ENCODE results near the gene ZNF575. TPM values are rescaled to one million over a fixed set of nuclear protein-coding genes. Genes with fewer than 3 reads are reported as not detected.

The ZNF575 gene
- total and polyA plus RNA-seq, 2 donors (not counting 3 experiments of a cell fraction or from before 2014, with no cell fraction given): 0.57 to 3.0 TPM

DNA sequence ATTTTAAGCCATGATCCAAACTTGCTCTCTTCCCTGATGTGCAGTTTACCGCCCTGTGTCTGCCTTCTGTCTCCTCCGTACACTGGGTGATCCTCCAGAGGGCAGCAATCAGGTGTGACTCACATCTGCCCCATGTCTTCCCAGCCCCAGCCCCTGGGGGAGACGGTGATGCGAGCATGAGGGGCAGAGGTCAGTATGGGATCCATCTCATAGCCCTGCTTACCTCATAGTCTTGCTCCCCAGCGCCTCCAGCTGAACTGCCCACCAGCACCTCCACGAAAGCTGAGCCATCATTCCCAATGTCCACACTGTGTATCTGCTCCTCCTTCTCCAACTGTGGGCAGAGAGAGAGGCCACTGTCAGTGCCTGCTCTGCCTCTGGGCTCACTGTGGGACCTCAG, 27.7 kb downstream of the ZNF575 start:
- DNase-seq (ENCODE audit: low read depth, low spot score): no peak
- Histone ChIP-seq H3K36me3 (ENCODE audit: control insufficient read depth in 2 of 2, extremely low read depth in 1 of 2, insufficient read depth in 2 of 2, low read length in 2 of 2) (peaks cover 0 to 9% of the 10 kb centered on the region in 2 experiments), H3K9me3 (replicated peaks; ENCODE audit: control insufficient read depth, insufficient read depth, low read length) (no peaks in the 10 kb centered on the region), H3K27me3 (ENCODE audit: control insufficient read depth in 2 of 2, insufficient read depth in 2 of 2, low read length in 2 of 2) (no peaks in the 10 kb centered on the region), H3K4me3 (replicated peaks in 1 of 3; ENCODE audit: insufficient read depth in 1 of 3, low read depth in 1 of 3, low read length in 3 of 3) (no peak overlapping the region), H3K4me2 (ENCODE audit: insufficient read depth, low read length) (no peak overlapping the region), H3K9ac (replicated peaks; ENCODE audit: extremely low read depth, insufficient read depth, low read length) (no peak overlapping the region), H4K20me1 (replicated peaks; ENCODE audit: control insufficient read depth, extremely low read depth, insufficient read depth, low read length) (no peaks in the 10 kb centered on the region), H3K9me1 (replicated peaks; ENCODE audit: control insufficient read depth, extremely low read depth, insufficient read depth, low read length) (no peaks in the 10 kb centered on the region), H3K79me2 (ENCODE audit: control insufficient read depth, insufficient read depth, low read length) (no peaks in the 10 kb centered on the region), H2AFZ (ENCODE audit: low read depth, low read length) (no peak overlapping the region), H3K4me1 (ENCODE audit: control insufficient read depth, extremely low read depth, insufficient read depth, low read length) (no peaks in the 10 kb centered on the region), H3K27ac (ENCODE audit: insufficient read depth, low read depth, low read length) (no peak overlapping the region)
- no peak for FAIRE-seq
- intact Hi-C loops (cut with micrococcal nuclease) (no loop called here), dilution Hi-C loops (cut with MboI; ENCODE audit: extremely low pct_ligation_motif_present, low sequenced_read_pairs) (no loop called here)
- ChIA-PET POLR2A (no interaction called here), CTCF (interaction anchor here (1.4 to 2.9 kb wide), 2 partner anchors 24 to 35 kb away, joined by 3 to 11 read pairs; partner anchors contain the start of genes IRGQ and ZNF576)
- no peak for TF ChIP-seq MYC (IDR thresholded peaks at IDR 0.05; ENCODE audit: low read depth, low read length)
- TF ChIP-seq FOS (IDR thresholded peaks at IDR 0.05; ENCODE audit: borderline replicate concordance, insufficient read depth, low read length): no peak
- no peak for TF ChIP-seq EZH2 (IDR thresholded peaks at IDR 0.05; ENCODE audit: borderline replicate concordance, low read depth, low read length, severe bottlenecking)
- TF ChIP-seq, protein P1, sequence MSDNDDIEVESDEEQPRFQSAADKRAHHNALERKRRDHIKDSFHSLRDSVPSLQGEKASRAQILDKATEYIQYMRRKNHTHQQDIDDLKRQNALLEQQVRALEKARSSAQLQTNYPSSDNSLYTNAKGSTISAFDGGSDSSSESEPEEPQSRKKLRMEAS (IDR thresholded peaks at IDR 0.05; ENCODE audit: insufficient read depth, insufficient read length): no peak
- no peak for TF ChIP-seq POLR2A (IDR thresholded peaks at IDR 0.05; ENCODE audit: low read depth, low read length)
- BruUV-seq (replicated peaks): no TSS peak

DNA sequence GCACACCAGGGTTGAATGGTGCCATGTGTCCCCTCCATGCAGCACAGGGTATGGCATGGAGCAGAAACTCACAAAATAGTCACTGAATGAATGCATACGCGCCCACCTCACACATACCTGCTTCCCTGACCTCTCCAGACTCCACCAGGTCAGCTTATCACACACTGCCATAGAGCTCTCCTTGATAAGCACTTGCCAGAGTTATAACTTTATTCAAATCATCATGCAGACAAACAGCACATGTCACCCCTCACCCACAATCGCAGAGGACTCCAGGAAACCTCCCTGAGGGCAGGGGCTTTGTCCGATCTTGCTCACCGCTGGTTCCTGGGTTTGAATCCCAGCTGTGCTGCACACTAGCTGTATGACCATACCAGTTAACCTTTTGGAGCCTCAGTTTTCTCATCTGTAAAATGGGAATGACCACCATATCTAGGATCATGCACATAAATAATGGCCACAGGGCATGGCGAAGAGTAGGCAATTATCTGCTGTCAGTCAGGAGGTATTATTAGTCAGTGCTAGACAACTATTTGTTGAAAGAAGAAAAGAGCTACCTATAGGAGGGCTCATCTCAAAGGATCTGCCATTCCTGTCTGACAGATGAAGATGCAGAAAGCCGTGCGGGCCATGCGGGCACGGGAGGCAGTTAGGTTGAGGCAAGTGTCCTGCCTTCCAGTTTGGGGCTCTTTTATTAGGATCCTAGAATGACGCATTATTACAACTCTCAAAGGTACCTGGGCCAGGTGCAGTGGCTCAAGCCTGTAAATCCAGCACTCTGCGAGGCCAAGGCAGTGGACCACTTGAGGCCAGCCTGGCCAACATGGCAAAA, 28.4 kb downstream of the ZNF575 start:
- H3K27ac ChIP-seq (ENCODE audit: insufficient read depth, low read depth, low read length): no peak overlapping the region
- H3K9ac ChIP-seq (replicated peaks; ENCODE audit: extremely low read depth, insufficient read depth, low read length): no peak overlapping the region
- no peak overlapping the region for H3K4me2 ChIP-seq (ENCODE audit: insufficient read depth, low read length)
- no TSS peak for BruUV-seq (replicated peaks)
- H3K9me1 ChIP-seq (replicated peaks; ENCODE audit: control insufficient read depth, extremely low read depth, insufficient read depth, low read length): no peaks in the 10 kb centered on the region
- H2AFZ ChIP-seq (ENCODE audit: low read depth, low read length): no peak overlapping the region
- H3K27me3 ChIP-seq (ENCODE audit: control insufficient read depth in 2 of 2, insufficient read depth in 2 of 2, low read length in 2 of 2): no peaks in the 10 kb centered on the region
- H3K36me3 ChIP-seq (ENCODE audit: control insufficient read depth in 2 of 2, extremely low read depth in 1 of 2, insufficient read depth in 2 of 2, low read length in 2 of 2): peaks cover 0 to 9% of the 10 kb centered on the region in 2 experiments
- intact Hi-C loops (cut with micrococcal nuclease): no loop called here
- H3K79me2 ChIP-seq (ENCODE audit: control insufficient read depth, insufficient read depth, low read length): no peaks in the 10 kb centered on the region
- dilution Hi-C loops (cut with MboI; ENCODE audit: extremely low pct_ligation_motif_present, low sequenced_read_pairs): no loop called here
- H3K4me1 ChIP-seq (ENCODE audit: control insufficient read depth, extremely low read depth, insufficient read depth, low read length): no peaks in the 10 kb centered on the region
- TF ChIP-seq POLR2AphosphoS5 (IDR thresholded peaks at IDR 0.05; ENCODE audit: insufficient read depth, low read depth, low read length) (no peak), GATA2 (IDR thresholded peaks at IDR 0.05; ENCODE audit: insufficient read depth, insufficient read length, low read depth, low read length) (no peak), MYC (IDR thresholded peaks at IDR 0.05; ENCODE audit: low read depth, low read length) (no peak)
- TF ChIP-seq, protein P1 (IDR thresholded peaks at IDR 0.05; ENCODE audit: insufficient read depth, insufficient read length): no peak
- ChIA-PET CTCF (interaction anchor here (1.4 to 2.9 kb wide), 2 partner anchors 24 to 34 kb away, joined by 3 to 11 read pairs; partner anchors contain the start of genes IRGQ and ZNF576), POLR2A (no interaction called here)
- H4K20me1 ChIP-seq (replicated peaks; ENCODE audit: control insufficient read depth, extremely low read depth, insufficient read depth, low read length): no peaks in the 10 kb centered on the region
- no peak for DNase-seq (ENCODE audit: low read depth, low spot score)
- no peaks in the 10 kb centered on the region for H3K9me3 ChIP-seq (replicated peaks; ENCODE audit: control insufficient read depth, insufficient read depth, low read length)
- FAIRE-seq: no peak
- no peak overlapping the region for H3K4me3 ChIP-seq (replicated peaks in 1 of 3; ENCODE audit: insufficient read depth in 1 of 3, low read depth in 1 of 3, low read length in 3 of 3)

Measured in endothelial cell of umbilical vein (primary cell).